Motor neuron (in vitro differentiated cells): ENCODE measurements around the gene DUSP7. TPM values are rescaled to one million over a fixed set of nuclear protein-coding genes. Genes with fewer than 3 reads are reported as not detected.
"Not testable (repeated sequence)": the region's sequence is repeated elsewhere in the genome, so short reads cannot be mapped to it uniquely, and the experiment has no call there.

Experiments
- ATAC-seq, 8 experiments: fragments of 200-7000 bp; cut with Tn5 transposase; replicated peaks in 6 of 8; 2 replicates each; pipeline ENCODE4 v1.8.0; 2021; ENCODE audit warnings: mild to moderate bottlenecking in 8 of 8, moderate library complexity in 8 of 8
- H3K27ac ChIP-seq, 2 donors: fragments of 250-450 bp; sonication (Bioruptor Pico); 2 replicates each; pipeline ENCODE4 v1.9.0; 2021; ENCODE audit warnings: antibody characterized with exemption in 2 of 2, mild to moderate bottlenecking in 2 of 2, moderate library complexity in 1 of 2
- H3K4me1 ChIP-seq, 2 donors: fragments of 250-450 bp; sonication (Bioruptor Pico); replicated peaks in 1 of 2; 2 replicates each; pipeline ENCODE4 v1.6.1; 2021; ENCODE audit warnings: antibody characterized with exemption in 2 of 2, mild to moderate bottlenecking in 2 of 2, moderate library complexity in 1 of 2
- H3K4me3 ChIP-seq, 5 donors: fragments of 250-450 bp; sonication (Bioruptor Pico); 2 replicates each; pipeline ENCODE4 v1.9.0; 2021; ENCODE audit warnings: antibody characterized with exemption in 5 of 5, mild to moderate bottlenecking in 5 of 5, moderate library complexity in 4 of 5
- WGBS, 10 experiments: fragments of 450-650 bp; shearing (Covaris generic); methylation state at CpG; one replicate each; pipeline ENCODE4 v1.0.0; 2022; 5-methylcytosine and 5-hydroxymethylcytosine counted together
- in situ Hi-C, 9 experiments: fragments of 400-800 bp; cut with MboI; loops; one replicate each; pipeline ENCODE4 v1.15.0; 2021; ENCODE audit warnings: low sequenced_read_pairs in 9 of 9, low pct_unique_long_range_greater_than_20kb in 2 of 9; ENCODE audit not compliant: unreplicated experiment in 9 of 9
- total RNA-seq, 8 experiments: library from RNA; unstranded; fragments of 300-600 nt; gene quantifications; 2 replicates each; pipeline versions ENCODE4 v1.2.3 to v1.2.4, GENCODE V29; 2022

Gene DUSP7
- total RNA-seq, 8 experiments from 2014 or later, result 6.9 to 12.9 (median 8.8) TPM

DNA sequence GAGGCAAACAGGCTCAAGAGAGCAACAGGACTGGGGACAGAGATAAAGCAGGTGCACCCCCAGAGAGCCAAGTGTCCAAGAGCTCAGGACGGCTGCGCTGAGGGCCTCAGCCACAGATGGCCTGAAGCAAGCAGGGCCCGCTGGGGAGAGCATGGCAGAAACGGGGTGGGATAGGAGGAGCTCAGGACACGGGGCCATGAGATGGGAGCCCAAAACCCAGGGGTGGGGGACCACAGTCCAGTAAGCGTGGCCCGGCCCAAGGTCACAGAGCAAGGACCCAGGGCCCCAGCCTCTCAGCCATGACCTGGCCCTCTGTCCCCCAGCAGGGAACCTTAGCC, 9.5 kb downstream of the DUSP7 start:
- Histone ChIP-seq H3K4me3 (no peak overlapping the region), H3K27ac (no peak overlapping the region), H3K4me1 (peaks cover 19 to 22% of the 10 kb centered on the region in 2 donors)
- peak in 2 of 8 experiments; percentile 7 to 13 for ATAC-seq
- in situ Hi-C loops, result no loop called here
- WGBS, 10 experiments, result 0% methylated on average over 1 of the region's 7 CpGs; no CpG with 5 or more reads in 9 of the 10 experiments

- Histone ChIP-seq H3K4me3 (no peak overlapping the region), H3K4me1 (peaks cover 19 to 22% of the 10 kb centered on the region in 2 donors), H3K27ac (no peak overlapping the region)
- peak; percentile 18 to 77 (median 45) for ATAC-seq
- in situ Hi-C loops, result no loop called here
- WGBS, 10 experiments, result 25 to 95% (median 84%) methylated on average over 2 to 12 of the region's 12 CpGs; no CpG with 5 or more reads in 6 of the 10 experiments
These were observed 10.0 kb downstream of the DUSP7 start for GRCh38 chr3:52046186-52046901.

GRCh38 chr3:52044869-52045619, 11.3 kb downstream of the DUSP7 start:
- 49 to 100% (median 78%) methylated on average over 2 to 6 of the region's 18 CpGs; no CpG with 5 or more reads in 4 of the 10 experiments for WGBS, 10 experiments
- ATAC-seq, result peak in 6 of 8 experiments; percentile 7 to 62 (median 34)
- H3K27ac ChIP-seq, result peak overlapping the region in 1 of 2 donors; percentile 51
- peaks cover 26 to 35% of the 10 kb centered on the region in 2 donors for H3K4me1 ChIP-seq
- no peak overlapping the region for H3K4me3 ChIP-seq
- in situ Hi-C loops, result no loop called here

DNA sequence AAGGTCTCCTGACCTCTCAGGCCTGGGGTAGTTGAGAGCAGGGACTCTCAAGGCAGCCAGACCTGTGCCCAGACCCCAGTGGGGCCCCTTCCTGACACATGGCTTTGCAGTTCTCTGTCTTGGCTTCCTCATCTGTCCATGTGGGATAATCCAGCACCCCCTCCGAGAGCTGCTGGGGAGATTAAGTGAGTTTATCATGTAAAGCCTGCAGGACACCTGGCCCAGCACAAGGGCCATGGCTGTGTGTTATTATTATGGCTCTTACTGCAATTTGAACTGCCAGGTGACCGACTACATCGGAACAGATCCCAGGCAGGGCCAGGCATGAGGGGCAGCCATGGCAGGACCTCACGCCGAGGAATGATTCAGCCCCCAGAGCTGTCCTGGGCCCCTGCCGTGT, 12.6 kb downstream of the DUSP7 start:
- peaks cover 30 to 40% of the 10 kb centered on the region in 2 donors for H3K4me1 ChIP-seq
- in situ Hi-C loops, result no loop called here
- no peak overlapping the region for H3K27ac ChIP-seq
- no peak for ATAC-seq
- no peak overlapping the region for H3K4me3 ChIP-seq
- 57 to 83% methylated on average over 1 to 4 of the region's 6 CpGs; no CpG with 5 or more reads in 8 of the 10 experiments for WGBS, 10 experiments

DNA sequence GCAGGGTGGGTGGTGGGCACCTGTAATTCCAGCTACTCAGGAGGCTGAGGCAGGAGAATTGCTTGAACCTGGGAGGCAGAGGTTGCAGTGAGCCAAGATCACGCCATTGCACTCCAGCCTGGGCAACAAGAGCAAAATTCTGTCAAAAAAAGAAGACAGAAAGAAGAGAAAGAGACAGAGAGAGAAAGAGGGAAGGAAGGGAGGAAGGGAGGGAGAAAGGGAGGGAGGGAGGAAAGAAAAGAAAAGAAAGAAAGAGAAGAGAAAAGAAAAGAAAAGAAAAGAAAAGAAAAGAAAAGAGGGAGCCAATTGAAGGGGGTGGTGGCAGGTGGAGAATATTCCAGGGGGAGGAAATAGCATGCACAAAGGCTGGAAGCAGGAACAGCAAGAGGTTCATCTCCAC, 13.3 kb downstream of the DUSP7 start:
- 97 to 100% (median 100%) methylated on average over 1 of the region's 1 CpG; no CpG with 5 or more reads in 5 of the 10 experiments for WGBS, 10 experiments
- peaks cover 30 to 40% of the 10 kb centered on the region in 2 donors for H3K4me1 ChIP-seq
- ATAC-seq, in situ Hi-C loops, H3K27ac ChIP-seq, H3K4me3 ChIP-seq: not testable (repeated sequence)

- in situ Hi-C loops, result no loop called here
- no peak overlapping the region for H3K27ac ChIP-seq
- peaks cover 22 to 30% of the 10 kb centered on the region in 2 donors for H3K4me1 ChIP-seq
- no peak overlapping the region for H3K4me3 ChIP-seq
- WGBS, 10 experiments, result 20 to 100% (median 72%) methylated on average over 1 to 8 of the region's 10 CpGs; no CpG with 5 or more reads in 4 of the 10 experiments
- ATAC-seq, result peak in 6 of 8 experiments; percentile 4 to 64 (median 10)
These were observed 15.1 kb downstream of the DUSP7 start for GRCh38 chr3:52041118-52041731.

- Histone ChIP-seq H3K4me3 (no peak overlapping the region), H3K27ac (no peak overlapping the region), H3K4me1 (peaks cover 16 to 23% of the 10 kb centered on the region in 2 donors)
- WGBS, 10 experiments, result 20 to 100% (median 75%) methylated on average over 1 to 2 of the region's 8 CpGs; no CpG with 5 or more reads in 5 of the 10 experiments
- no peak for ATAC-seq
- in situ Hi-C loops, result no loop called here
These were observed 15.8 kb downstream of the DUSP7 start for GRCh38 chr3:52040600-52040999.

GRCh38 chr3:52039846-52040245, 16.5 kb downstream of the DUSP7 start:
- ATAC-seq, result peak in 5 of 8 experiments; percentile 88 to 91 (median 90)
- in situ Hi-C loops, result no loop called here
- WGBS, 10 experiments, result 100% methylated on average over 2 of the region's 17 CpGs; no CpG with 5 or more reads in 9 of the 10 experiments
- Histone ChIP-seq H3K4me1 (peaks cover 11 to 17% of the 10 kb centered on the region in 2 donors), H3K27ac (no peak overlapping the region), H3K4me3 (no peak overlapping the region)

GRCh38 chr3:52039426-52039825, 16.9 kb downstream of the DUSP7 start:
- WGBS, 10 experiments, result 90% methylated on average over 2 of the region's 4 CpGs; no CpG with 5 or more reads in 9 of the 10 experiments
- peaks cover 11 to 17% of the 10 kb centered on the region in 2 donors for H3K4me1 ChIP-seq
- peak in 1 of 8 experiments; percentile 1 for ATAC-seq
- in situ Hi-C loops, result no loop called here
- H3K4me3 ChIP-seq, result no peak overlapping the region
- H3K27ac ChIP-seq, result no peak overlapping the region

GRCh38 chr3:52038227-52038626, 18.1 kb downstream of the DUSP7 start:
- Histone ChIP-seq H3K4me1 (peaks cover 11 to 17% of the 10 kb centered on the region in 2 donors), H3K27ac (no peak overlapping the region), H3K4me3 (no peak overlapping the region)
- WGBS, 10 experiments, result 87 to 100% (median 100%) methylated on average over 1 to 3 of the region's 6 CpGs; no CpG with 5 or more reads in 7 of the 10 experiments
- no peak for ATAC-seq
- in situ Hi-C loops, result no loop called here

- H3K4me1 ChIP-seq, result peaks cover 11 to 17% of the 10 kb centered on the region in 2 donors
- ATAC-seq, result no peak
- no peak overlapping the region for H3K4me3 ChIP-seq
- in situ Hi-C loops, result no loop called here
- H3K27ac ChIP-seq, result no peak overlapping the region
- WGBS, 10 experiments, result 80 to 100% (median 98%) methylated on average over 1 to 4 of the region's 4 CpGs; no CpG with 5 or more reads in 6 of the 10 experiments
These were observed 19.1 kb downstream of the DUSP7 start for GRCh38 chr3:52037291-52037690.

GRCh38 chr3:52036829-52037228, 19.5 kb downstream of the DUSP7 start:
- in situ Hi-C loops, result no loop called here
- Histone ChIP-seq H3K4me3 (no peak overlapping the region), H3K4me1 (peaks cover 11 to 17% of the 10 kb centered on the region in 2 donors), H3K27ac (no peak overlapping the region)
- WGBS, 10 experiments, result 0 to 29% methylated on average over 1 of the region's 5 CpGs; no CpG with 5 or more reads in 8 of the 10 experiments
- peak in 1 of 8 experiments; percentile 14 for ATAC-seq
